Heart left ventricle (tissue), 13 donors: ENCODE results near the gene C11orf21.

ENCODE experiments used
- POLR2A ChIP-seq, 2 donors: fragments of 450-650 bp; IDR thresholded peaks; one replicate each; pipeline ENCODE4 v1.6.1; 2017; ENCODE audit warnings: antibody characterized with exemption in 2 of 2, mild to moderate bottlenecking in 2 of 2, moderate library complexity in 2 of 2
- TF ChIP-seq, protein P1 (sequence below), 12 donors: fragments of 200-600 bp; sonication (generic) in 4 of 12; IDR thresholded peaks; one replicate each; pipeline versions ENCODE4 v1.5.0 to v1.8.0; 2018 to 2022; ENCODE audit warnings: antibody characterized with exemption in 12 of 12, mild to moderate bottlenecking in 5 of 12
- donor health status: ischemic (EF 13 %, LVEDD 7.1; RV severe dilation, severe dysfunction).
- donor health status: DM: no; HTN: yes; CAD: no.
- donor health status: DM: no; HTN: no; CAD: no.
- donor health status: ischemic (EF 25% LVEDD 6.9; RV normal size, moderate dysfunction).
- donor health status: ischemic (EF 25% LVEDD 5.7; RV mildly dilated, moderate dysfunction).
- donor health status: ischemic (EF 35%, LVEDD 5.7; RV mildly dilated, moderate dysfunction).
- donor health status: nonischemic (EF 11% LVEDD 7.7; RV severe dilation, severe dysfunction).
- donor health status: DM: yes; HTN: yes; CAD: no.
- donor health status: PGD.
- donor health status: ischemic (EF 29% LVEDD 5.4; RV normal size, mild dysfunction).
- donor health status: nonischemic (EF 23%, LVEDD 6.1; RV moderate dilation, normal function).

DNA sequence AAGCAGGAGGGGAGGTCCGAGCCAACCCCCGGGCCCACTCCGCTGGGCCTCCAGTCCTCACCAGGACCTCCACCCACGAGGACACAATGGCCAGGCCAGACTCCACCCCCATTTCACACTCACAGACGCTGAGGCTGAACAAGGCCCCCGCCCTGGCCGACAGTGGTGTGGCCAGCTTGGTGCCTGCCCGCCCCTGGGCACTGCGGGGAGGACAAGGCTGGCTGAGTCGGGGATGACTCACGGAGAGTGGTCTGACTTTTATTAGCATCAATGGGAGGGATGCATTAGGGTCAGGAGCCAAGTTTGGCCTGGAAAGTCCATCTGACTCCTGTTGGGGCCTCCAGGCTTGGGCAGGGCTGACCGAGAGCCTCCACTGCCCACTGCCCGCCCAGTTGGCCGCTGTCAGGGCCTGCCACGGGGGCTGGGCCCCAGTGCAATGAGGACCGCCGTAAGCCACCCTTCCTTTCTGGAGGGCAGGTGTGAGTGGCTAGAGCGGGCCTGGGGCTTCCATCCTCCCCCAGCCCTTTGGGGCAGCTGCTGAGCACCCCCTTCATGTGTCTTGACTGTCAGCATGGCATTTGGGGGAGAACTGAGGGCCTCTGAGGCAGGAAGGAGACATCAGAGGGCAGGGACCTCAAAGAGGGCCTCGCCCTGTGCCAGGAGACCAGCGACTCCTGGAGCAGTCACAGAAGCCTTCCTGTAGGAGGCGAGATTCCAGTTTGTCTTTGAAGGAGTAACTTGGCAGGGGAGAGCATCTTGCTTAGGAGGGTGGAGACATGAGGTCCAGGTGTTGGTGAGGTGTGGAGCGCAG, 10.7 kb upstream of the C11orf21 start:
- TF ChIP-seq, protein P1, sequence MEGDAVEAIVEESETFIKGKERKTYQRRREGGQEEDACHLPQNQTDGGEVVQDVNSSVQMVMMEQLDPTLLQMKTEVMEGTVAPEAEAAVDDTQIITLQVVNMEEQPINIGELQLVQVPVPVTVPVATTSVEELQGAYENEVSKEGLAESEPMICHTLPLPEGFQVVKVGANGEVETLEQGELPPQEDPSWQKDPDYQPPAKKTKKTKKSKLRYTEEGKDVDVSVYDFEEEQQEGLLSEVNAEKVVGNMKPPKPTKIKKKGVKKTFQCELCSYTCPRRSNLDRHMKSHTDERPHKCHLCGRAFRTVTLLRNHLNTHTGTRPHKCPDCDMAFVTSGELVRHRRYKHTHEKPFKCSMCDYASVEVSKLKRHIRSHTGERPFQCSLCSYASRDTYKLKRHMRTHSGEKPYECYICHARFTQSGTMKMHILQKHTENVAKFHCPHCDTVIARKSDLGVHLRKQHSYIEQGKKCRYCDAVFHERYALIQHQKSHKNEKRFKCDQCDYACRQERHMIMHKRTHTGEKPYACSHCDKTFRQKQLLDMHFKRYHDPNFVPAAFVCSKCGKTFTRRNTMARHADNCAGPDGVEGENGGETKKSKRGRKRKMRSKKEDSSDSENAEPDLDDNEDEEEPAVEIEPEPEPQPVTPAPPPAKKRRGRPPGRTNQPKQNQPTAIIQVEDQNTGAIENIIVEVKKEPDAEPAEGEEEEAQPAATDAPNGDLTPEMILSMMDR (IDR thresholded peaks at IDR 0.05) = no peak
- no peak for TF ChIP-seq POLR2A (IDR thresholded peaks at IDR 0.05)
